SH-SY5Y (cell line): Measurements from ENCODE around the gene NTSR1.

Experiments used
- GATA2 ChIP-seq: IDR thresholded peaks from 2 replicates; pipeline ENCODE4 v1.6.1; 2011; ENCODE audit warnings: mild to moderate bottlenecking, low read depth, low read length
- GATA3 ChIP-seq: IDR thresholded peaks from 2 replicates; pipeline ENCODE4 v1.6.1; 2011; ENCODE audit warnings: low read depth, mild to moderate bottlenecking, low read length, moderate library complexity

The NTSR1 gene

DNA sequence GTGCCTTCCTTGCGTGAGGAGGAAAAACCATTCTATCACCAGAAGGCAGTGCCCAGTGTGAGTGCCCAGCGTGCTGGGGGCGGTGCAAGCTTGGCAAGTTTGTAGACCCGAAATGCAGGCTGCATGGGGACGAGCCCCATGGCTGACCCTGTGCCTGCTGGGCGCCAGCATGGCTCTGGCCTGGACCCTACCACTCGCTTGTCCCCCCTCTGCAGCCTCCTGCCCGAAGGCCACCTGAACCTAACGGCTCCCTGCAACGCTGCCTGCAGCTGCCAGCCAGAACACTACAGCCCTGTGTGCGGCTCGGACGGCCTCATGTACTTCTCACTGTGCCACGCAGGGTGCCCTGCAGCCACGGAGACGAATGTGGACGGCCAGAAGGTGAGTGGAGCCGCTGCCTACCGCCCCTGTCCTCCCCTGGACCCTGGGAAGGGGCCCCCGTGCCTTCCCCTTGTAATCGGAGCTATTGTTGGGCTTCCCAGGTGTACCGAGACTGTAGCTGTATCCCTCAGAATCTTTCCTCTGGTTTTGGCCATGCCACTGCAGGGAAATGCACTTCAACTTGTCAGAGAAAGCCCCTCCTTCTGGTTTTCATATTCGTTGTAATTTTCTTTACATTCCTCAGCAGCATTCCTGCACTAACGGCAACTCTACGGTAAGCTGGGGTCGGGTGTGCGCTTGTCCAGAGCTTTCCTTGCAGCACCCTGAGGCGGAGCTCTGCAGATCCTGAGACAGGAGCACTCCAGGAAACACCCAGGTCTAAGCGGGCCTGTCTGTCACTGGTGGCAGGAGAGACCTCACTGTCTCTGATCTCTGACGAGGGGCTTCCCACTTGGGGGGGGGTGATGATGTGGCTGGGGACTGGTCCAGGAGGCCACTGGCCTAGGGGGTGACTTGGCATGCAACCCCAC, 40.9 kb upstream of the NTSR1 start:
- TF ChIP-seq GATA2 (no peak), GATA3 (no peak)

GRCh38 chr20:62668441-62669027, 40.1 kb upstream of the NTSR1 start:
- TF ChIP-seq GATA3 = no peak
- no peak for TF ChIP-seq GATA2

DNA sequence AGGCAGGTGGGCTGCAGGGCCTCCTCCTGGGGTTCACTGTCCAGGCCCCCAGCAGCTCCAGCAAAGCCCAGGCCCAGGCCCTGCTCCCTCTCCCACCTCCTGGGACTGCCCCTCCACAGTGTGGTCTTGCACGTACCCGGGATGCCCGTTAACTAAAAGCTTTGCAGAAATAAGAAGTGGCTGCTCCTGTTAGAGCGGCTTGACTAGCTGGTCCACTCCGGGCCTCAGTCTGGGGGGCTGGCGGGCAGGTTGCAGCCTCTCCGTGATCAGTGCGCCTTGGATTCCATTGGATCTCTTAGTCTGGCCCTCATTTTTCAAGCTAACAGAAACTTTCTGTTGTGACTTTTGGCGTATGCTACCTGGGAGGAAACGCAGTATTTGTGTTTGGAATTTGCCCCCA, 39.4 kb upstream of the NTSR1 start:
- TF ChIP-seq GATA2 (no peak), GATA3 (no peak)

- no peak for TF ChIP-seq GATA2
- TF ChIP-seq GATA3 = no peak
These were observed 38.5 kb upstream of the NTSR1 start for GRCh38 chr20:62670156-62670555.

- TF ChIP-seq GATA2 (no peak), GATA3 (no peak)
These were observed 37.6 kb upstream of the NTSR1 start for GRCh38 chr20:62670998-62671397.

- TF ChIP-seq GATA2 = no peak
- no peak for TF ChIP-seq GATA3
These were observed 36.9 kb upstream of the NTSR1 start for GRCh38 chr20:62671765-62672164.

DNA sequence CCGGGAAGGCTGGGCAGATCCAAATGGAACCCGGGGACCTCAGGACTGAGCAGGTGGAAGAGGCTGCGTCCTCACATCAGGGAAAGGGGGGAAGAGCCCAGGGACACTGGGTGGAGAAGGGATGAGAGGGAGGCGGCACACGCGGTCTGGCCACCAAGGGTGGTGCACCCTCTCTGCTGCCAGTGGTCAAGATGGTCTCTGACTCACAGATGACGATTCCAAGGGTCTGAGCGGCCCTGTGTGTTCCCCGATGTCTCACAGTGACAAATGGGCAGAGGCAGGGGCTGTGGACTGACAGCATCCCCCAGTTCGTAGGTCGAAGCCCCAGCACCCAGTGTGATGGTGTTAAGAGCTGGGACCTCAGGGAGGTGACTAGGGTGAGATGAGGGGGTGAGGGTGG, 34.3 kb upstream of the NTSR1 start:
- no peak for TF ChIP-seq GATA3
- TF ChIP-seq GATA2 = no peak

DNA sequence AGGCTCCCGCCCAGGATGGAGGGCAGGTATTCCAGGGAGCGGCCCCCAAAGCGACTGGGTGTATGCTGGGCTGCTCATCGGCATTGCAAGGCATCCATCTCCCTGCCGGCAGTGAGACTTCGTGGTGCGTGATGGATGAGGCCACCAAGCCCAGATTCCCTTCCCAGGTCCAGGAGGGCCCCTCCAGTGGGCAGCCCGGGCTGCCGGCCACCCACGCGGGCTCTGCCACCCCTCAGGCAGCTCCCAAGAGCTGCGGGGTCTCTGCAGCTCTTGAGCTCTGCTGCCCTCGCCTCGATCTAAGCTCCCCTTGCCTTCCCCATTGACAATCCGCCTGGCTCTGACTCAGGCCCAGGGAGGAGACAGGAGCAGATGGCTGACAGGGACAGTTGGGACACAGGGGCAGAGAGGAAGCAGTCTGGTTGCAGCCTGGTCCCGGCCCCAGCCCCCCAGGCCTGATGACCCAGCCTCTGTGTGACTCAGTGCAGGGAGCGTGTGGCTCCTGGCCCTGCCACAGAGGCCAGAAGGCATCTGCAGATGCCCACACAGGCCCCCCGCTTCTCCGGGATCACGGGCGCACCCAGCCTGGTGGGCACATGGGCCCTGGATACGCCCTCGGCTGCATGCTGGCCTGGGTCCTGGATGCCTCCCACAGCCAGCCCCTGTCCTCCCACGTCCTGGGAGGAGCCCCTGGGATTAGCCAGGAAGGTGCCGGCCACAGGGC, 33.3 kb upstream of the NTSR1 start:
- no peak for TF ChIP-seq GATA3
- no peak for TF ChIP-seq GATA2

- TF ChIP-seq GATA2 (no peak), GATA3 (no peak)
These were observed 32.8 kb upstream of the NTSR1 start for GRCh38 chr20:62675877-62676260.

GRCh38 chr20:62676976-62677375, 31.7 kb upstream of the NTSR1 start:
- TF ChIP-seq GATA3 = no peak
- no peak for TF ChIP-seq GATA2

GRCh38 chr20:62677678-62678077, 31.0 kb upstream of the NTSR1 start:
- no peak for TF ChIP-seq GATA3
- TF ChIP-seq GATA2 = no peak

DNA sequence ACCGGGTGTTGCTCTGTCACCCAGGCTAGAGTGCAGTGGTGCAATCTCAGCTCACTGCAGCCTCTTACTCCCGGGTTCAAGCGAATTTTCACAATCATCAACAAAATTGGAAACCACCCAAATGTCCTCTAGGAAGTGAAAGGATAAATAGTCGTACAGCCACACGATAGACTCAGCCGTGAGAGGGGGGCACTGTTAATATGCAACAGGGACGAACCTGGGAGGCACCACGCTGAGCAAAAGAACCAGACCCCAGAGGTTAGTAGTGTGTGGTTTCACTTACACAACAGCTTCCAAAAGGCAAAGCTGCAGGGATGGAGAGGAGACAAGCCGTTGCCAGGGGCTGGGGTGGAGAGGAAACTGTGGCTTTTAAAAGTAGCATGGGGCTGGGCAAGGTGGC, 30.1 kb upstream of the NTSR1 start:
- TF ChIP-seq GATA2 (no peak), GATA3 (no peak)

- no peak for TF ChIP-seq GATA2
- TF ChIP-seq GATA3 = no peak
These were observed 28.6 kb upstream of the NTSR1 start for GRCh38 chr20:62679978-62680589.

- TF ChIP-seq GATA2 (no peak), GATA3 (no peak)
These were observed 25.6 kb upstream of the NTSR1 start for GRCh38 chr20:62682912-62683517.

DNA sequence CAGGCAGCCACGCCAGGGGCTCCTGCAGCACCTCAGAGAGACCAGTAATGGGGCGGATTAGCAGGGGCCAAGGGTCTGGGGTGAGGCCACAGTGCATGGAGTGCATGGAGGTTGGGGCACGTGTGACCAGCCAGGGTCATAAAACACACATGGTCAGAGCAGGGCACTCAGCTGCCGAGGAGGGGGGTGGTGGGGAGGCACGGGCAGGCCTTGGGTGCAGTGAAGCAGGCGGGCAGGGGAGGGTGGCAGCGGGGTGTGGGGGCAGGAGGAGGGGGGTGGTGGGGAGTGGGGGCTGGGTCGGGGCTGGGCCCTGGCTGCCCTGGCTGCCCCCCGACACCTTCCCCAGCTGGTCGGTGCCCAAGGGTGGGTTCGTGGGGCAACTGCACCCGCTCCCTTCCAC, 23.7 kb upstream of the NTSR1 start:
- TF ChIP-seq GATA2 (no peak), GATA3 (no peak)
